GM19397 (cell line): ENCODE measurements around the gene ANKRD13B.

Experiments used
- ATAC-seq: cut with Tn5 transposase; IDR thresholded peaks from one replicate; pipeline ENCODE4 v1.9.1; 2021; ENCODE audit warnings: mild to moderate bottlenecking, moderate library complexity; ENCODE audit not compliant: unreplicated experiment

Gene ANKRD13B

GRCh38 chr17:29568331-29569244 lies 24.3 kb upstream of the ANKRD13B start, which contains the start of gene TP53I13:
TP53I13 (plus strand) TSS chr17:29568701; CDS start chr17:29568759, 58 bp downstream.
- peak; percentile 49 for ATAC-seq

GRCh38 chr17:29569245-29569950 lies 23.5 kb upstream of the ANKRD13B start:
- no peak for ATAC-seq

DNA sequence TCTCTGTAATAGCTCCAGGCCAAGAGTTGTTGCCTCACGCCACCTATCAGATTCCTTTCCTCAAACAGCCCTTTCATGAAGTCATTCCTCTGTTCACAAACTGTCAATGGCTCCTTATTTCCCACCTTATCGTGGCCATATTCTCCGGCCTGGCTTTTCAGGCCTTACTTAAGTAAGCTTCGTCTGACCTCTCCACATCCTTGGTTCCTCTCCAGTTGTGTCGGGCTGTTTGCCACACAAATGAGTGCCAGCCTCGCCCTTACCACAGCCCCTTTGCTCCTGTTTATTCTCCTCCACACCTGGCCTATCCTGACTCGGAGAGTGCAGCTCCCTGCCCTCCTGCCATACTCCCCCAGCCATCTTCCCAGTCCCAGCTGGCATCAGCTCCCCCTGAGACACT lies 22.4 kb upstream of the ANKRD13B start:
- no peak for ATAC-seq

DNA sequence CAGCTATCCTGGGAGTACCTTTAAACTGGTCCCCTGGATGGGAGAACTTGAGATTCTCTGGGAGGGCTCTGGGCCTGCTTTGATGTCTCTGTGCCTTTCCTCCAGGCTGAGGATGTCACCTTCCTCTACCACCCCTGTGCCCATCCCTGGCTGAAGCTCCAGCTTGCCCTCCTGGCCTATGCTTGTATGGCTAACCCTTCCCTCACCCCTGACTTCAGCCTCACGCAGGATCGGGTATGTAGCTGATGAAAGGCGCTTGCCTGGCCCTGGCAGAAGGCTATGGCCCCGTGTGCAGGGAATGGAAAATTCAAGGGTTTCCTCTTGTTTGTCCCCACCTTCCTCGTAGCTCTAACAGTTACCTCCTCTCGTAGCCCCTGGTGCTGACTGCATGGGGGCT lies 21.4 kb upstream of the ANKRD13B start:
- ATAC-seq, result no peak

DNA sequence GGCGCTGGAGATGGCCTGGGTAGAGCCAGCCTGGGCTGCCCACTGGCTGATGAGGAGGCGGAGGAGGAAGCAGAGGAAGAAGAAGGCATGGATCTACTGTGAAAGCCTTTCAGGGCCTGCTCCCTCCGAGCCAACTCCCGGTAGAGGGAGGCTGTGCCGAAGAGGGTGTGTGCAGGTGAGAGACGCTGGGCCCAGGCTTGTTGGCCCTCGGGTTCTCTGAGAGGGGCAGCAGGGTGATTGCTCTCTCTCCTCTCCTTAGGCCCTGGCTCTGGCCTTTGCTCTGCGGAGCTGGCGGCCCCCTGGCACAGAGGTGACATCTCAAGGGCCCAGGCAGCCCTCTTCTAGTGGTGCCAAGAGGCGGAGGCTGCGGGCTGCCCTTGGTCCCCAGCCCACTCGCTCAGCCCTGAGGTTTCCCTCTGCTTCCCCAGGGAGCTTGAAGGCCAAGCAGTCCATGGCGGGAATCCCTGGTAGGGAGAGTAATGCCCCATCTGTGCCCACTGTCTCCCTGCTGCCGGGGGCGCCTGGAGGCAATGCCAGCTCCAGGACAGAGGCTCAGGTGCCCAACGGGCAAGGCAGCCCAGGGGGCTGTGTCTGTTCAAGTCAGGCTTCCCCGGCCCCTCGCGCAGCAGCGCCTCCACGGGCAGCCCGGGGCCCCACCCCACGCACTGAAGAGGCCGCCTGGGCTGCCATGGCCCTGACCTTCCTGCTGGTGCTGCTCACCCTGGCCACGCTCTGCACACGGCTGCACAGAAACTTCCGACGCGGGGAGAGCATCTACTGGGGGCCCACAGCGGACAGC lies 20.9 kb upstream of the ANKRD13B start:
- no peak for ATAC-seq

DNA sequence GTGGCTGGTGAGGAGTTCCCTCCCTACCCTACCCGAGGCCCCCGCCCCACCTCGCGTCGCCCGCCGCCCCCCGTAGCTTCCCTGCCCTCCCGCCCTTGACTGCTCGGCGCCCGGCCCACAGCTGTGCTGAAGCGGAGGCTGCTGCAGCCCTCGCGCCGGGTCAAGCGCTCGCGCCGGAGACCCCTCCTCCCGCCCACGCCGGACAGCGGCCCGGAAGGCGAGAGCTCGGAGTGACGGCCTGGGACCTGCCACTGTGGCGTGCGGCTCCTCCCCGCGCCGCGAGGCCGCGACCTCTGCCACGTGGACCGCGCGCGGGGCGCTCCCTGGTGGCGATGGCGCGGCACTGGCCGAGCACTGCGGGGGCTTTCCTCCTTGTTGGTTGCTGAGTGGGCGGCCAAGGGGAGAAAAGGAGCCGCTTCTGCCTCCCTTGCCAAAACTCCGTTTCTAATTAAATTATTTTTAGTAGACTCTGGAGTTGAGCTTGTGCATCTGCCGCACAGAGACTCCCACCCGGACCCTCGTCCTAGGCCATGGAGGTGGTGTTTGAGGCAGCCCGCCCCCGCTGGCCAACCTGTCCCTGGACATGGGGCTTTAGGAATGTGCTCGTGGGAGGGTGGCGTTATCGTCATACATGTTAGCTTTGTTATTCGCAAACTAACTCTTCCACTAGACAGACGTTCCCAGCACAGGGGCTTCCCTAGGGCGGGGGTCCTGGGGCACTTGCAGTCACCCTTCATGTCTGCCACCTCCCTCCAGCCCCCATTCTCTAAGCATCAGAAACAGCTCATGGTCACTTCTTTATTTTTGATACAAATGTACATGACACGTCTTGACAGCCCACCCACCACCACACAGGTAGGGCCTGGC lies 20.0 kb upstream of the ANKRD13B start:
- ATAC-seq, result no peak

- ATAC-seq, result no peak
Measured at GRCh38 chr17:29573558-29573869, 19.4 kb upstream of the ANKRD13B start.

DNA sequence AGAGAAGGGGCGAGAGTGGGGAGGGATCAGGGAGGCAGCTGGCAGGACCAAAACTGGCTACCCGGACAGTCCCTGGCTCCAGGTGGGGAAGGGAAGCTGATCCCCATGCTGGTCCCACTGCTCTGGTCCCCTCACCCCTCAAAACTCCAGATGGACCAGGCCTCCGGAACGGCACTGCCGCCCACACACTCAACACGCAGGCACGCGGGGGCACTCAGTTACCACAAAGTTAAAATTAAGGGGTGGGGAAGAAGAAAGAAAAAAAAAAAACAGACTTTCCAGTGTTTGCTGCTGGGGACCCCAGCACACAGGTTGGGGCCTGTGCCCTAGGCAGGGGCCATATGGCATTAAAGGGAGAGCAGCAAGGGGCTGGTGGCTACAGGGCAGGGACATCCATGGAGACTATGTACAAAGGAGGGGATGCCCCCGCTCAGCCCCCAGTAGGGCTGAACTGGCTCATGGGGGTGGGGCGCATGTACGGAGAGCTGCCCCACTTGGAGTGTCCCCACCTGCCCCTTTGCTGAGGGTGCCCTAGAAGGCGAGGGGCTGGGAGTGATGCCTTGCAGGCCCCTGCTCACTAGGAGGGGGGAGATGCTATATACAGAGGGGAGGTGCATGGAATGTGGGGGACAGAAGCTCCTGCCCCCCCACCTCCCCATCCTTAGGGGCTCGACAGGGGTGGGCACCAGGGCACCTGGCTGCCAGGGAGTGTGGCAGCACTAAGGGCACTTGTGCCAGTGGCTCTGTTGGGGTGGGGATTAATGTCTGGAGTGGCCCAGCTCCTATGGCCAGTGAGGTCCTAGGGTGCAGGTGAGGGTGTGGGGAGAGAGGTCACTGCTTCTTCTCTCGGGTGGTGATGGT lies 18.8 kb upstream of the ANKRD13B start:
- no peak for ATAC-seq

GRCh38 chr17:29574732-29575510 lies 18.0 kb upstream of the ANKRD13B start:
- ATAC-seq, result no peak

DNA sequence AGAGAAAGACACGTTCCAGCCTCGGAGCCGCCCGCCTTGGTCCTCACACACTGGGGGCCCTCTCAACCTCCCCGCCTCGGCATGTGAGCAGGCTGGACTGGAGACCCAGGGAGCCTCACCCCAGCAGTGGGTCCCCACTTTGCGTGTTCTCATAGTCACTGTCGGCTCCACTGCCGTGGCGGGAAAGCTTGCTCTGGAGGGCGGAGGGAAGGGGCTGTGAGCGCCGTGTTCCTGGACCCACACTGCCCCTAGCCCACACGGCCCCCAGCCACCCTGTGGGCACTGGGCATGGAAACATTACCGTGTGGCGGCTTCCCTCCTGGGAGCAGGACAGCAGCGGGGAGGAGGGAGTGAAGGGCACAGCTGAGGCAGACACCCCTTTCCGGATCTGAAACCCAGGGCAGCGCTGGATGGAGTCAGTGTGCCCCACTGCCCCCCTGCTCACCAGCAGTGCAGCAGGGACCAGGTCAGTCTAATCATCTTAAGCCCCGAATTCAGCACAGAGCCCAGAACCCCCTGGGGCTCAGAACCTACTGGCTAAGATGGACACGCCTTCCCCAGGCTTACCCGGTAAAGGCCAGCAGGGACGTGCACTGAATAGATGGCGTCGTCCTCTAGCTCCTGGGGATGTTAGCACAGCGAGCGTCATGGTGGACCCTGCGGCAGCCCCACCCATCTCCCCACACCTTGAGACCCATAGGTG lies 17.3 kb upstream of the ANKRD13B start:
- no peak for ATAC-seq

DNA sequence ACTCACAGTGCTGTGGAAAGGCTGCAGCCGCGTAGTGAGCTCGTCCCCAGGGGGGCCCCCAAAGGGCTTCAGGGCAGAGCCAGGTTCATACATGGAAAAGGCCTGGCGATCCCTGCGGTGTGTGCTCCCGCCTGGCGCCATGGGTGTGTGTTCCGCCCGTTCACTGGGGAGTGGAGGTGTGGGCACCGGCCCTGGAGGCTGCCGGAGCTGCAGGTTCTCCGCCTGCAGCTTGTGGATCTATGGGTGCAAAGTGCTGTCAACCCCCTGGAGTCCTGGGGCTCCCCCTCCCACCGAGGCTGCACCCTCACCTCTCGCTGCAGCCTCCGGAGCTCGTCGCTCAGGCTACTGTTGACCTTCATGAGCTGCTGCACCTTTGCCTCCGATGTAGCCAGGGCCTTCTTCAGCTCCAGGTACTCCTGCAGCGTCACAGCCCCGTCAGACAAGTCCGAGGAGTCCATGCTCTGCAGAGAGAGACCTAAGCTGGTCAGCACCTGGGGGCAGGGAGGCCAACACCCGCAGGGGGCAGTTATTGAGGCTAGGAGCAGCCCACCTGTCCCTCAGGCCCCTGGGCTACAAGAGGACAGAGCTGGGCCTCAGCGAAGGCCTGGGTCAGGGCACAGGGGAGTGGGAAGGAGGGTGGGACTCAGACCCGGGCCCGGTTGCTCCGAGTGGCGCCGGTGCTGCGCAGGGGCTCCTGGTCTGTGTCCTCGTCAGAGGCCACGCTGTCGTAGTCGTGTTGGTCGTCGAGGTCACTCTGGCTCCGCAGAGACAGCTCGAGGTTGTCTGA lies 16.5 kb upstream of the ANKRD13B start:
- ATAC-seq, result no peak

DNA sequence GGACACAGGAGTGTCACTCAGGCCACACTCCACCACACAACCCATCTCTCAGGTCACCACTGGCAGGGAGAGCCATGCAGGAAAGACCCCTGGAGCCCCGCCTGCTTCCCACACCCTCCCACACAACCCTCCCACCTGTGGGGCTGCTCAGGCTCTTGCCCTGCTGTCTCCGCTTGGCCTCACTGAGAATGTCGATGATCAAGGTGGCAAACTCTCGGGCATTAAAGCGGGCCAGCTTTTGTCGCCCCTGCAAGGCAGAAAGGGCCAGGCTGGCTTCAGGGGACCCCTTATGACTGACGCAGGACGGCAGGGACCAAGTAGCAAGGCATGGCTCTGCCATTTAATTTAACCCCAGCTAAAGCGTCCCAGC lies 15.9 kb upstream of the ANKRD13B start:
- no peak for ATAC-seq

DNA sequence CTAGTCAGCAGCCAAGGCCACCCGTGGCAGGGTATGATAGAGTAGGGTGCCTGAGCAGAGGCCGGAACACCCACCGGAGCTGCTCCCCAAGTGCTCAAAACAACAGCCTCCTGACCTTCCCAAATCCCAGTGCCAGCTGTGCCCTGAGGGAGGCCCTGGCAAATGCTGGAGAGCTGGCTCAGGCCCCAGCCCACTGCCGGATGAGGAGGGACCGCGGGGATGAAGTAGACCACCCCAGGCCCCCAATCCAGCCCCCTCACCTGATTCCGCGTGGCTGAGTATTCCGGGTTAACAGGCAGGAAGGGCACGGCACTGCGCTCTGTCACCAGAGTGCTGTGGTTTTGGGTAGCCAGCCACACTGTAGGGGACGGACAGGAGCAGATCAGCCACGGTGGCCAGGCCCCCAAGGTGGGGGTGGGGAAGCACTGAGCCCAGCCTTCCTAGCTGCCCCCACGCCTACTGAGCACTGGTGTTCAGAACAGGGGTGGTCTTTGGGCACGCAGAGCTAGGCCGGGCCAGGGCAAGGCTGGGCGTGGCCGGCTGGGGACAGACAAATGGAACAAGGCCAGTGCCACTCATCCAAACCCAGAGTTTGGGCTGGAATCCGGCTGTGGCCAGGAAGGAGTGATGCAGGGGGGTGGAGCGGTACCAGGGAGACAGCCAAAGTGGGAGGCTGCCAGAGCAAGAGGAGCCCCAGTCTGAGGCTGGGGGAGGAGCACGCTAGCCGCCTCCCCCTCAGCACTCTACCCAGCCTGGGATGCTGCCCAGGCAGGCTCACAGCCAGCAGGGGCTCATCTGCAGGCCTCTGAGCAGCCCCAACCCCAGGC lies 15.3 kb upstream of the ANKRD13B start:
- no peak for ATAC-seq

GRCh38 chr17:29578626-29579485 lies 14.1 kb upstream of the ANKRD13B start:
- ATAC-seq, result no peak

DNA sequence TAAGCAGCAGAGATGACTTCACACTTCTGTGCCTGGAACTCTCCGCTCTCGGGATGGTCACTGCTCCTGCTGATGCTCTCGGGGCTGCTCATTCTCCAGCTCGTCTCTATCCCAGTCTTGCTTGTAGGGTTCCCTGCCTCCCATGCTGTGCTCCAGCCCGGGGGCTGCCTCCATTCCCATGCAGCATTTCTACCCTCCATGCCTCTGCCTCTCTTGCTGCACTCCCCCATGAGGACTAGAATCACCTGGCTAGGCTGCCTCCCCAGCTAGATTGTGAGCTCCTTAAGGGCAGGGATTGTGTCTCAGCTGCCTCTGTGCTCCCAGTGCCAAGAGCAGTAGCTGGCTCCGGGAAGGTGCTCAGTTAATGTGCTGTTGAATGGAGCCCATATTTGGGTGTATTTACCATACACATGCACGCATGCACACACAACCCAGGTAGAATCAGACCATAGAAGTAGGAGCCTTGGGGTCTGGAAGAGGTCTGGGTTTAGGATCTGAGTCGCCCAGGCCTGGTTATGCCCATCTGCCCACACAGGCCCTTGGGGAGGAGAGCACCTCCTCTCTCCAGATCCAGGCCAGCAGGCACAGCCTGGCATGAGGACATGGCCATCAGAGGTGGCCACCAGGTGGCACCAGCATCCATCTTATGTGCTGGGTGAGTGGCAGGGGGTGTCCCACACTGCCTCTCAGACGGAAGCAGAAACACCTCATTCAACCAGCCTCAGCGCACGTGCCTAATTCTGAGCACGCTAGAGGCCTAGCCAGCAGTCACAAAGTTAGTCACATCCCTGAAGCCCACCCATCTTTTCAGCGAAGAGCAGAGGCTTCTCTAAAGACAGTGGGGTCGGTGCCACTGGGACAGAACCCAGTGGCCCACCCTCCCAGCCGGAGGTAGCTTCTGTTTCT lies 12.8 kb upstream of the ANKRD13B start:
- ATAC-seq, result peak; percentile 65
